Neutrophil (primary cell): ENCODE data around the gene TM9SF2.

Experiments used
- H3K27ac ChIP-seq: fragments of 200-600 bp; sonication (generic); 2 replicates; pipeline ENCODE4 v1.5.1; 2016; ENCODE audit warnings: mild to moderate bottlenecking, moderate library complexity
- H3K27me3 ChIP-seq: fragments of 200-600 bp; sonication (generic); 2 replicates; pipeline ENCODE4 v1.6.0; 2016; ENCODE audit warnings: mild to moderate bottlenecking
- H3K36me3 ChIP-seq: fragments of 200-600 bp; sonication (generic); 2 replicates; pipeline ENCODE4 v1.5.1; 2017
- H3K4me1 ChIP-seq, 2 experiments: fragments of 200-600 bp in 1 of 2; sonication (generic) in 1 of 2; 1 replicate in 1 of 2; 2 replicates in 1 of 2; pipeline versions ENCODE4 v1.5.1 to v1.6.1; 2013 to 2016; ENCODE audit warnings: low read depth in 1 of 2, low read length in 1 of 2, mild to moderate bottlenecking in 1 of 2, moderate library complexity in 1 of 2; ENCODE audit not compliant: control insufficient read depth in 1 of 2, insufficient read depth in 1 of 2
- H3K4me3 ChIP-seq, 2 experiments: fragments of 200-600 bp in 1 of 2; sonication (generic) in 1 of 2; 1 replicate in 1 of 2; 2 replicates in 1 of 2; pipeline ENCODE4 v1.5.1; 2013 to 2016; ENCODE audit warnings: low read depth in 1 of 2, low read length in 1 of 2, mild to moderate bottlenecking in 1 of 2, moderate library complexity in 1 of 2
- H3K9me3 ChIP-seq: fragments of 200-600 bp; sonication (generic); 2 replicates; pipeline ENCODE4 v1.5.1; 2016
- TF ChIP-seq, protein P1 (sequence below): fragments of 200-600 bp; sonication (generic); IDR thresholded peaks from 2 replicates; pipeline ENCODE4 v1.5.1; 2016; ENCODE audit warnings: antibody characterized with exemption

TM9SF2 gene

DNA sequence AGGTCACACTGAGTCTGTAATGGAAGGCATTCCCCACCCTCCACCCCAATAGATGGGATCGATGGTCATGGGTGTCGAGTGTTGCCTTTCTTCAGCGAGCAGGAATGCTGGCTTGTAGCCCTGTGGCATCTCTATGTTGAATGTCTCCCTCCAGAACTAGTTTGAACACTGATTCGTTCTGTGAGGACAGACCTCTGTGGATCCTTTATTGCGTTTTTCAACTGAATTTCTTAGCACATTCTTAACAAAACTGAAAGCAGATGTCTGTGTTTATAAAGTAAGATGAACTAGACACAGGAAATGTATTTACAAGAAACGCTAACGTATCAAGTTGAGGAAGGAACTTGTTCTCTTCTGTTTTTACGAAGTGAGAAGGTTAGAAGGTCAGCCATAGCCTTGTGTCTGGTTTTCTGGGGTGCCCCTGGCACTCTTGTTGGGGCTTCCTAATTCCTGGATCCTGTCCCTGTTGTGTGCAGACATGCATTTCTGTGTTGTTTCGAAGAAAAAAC lies 36.8 kb upstream of the TM9SF2 start:
- H3K36me3 ChIP-seq = no peaks in the 10 kb centered on the region
- peak overlapping the region; percentile 83 for H3K27ac ChIP-seq
- TF ChIP-seq, protein P1, sequence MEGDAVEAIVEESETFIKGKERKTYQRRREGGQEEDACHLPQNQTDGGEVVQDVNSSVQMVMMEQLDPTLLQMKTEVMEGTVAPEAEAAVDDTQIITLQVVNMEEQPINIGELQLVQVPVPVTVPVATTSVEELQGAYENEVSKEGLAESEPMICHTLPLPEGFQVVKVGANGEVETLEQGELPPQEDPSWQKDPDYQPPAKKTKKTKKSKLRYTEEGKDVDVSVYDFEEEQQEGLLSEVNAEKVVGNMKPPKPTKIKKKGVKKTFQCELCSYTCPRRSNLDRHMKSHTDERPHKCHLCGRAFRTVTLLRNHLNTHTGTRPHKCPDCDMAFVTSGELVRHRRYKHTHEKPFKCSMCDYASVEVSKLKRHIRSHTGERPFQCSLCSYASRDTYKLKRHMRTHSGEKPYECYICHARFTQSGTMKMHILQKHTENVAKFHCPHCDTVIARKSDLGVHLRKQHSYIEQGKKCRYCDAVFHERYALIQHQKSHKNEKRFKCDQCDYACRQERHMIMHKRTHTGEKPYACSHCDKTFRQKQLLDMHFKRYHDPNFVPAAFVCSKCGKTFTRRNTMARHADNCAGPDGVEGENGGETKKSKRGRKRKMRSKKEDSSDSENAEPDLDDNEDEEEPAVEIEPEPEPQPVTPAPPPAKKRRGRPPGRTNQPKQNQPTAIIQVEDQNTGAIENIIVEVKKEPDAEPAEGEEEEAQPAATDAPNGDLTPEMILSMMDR = no peak
- peak overlapping the region in 1 of 2 experiments; percentile 15 for H3K4me3 ChIP-seq
- no peaks in the 10 kb centered on the region for H3K27me3 ChIP-seq
- peaks cover 58 to 59% of the 10 kb centered on the region in 2 experiments for H3K4me1 ChIP-seq
- H3K9me3 ChIP-seq = no peaks in the 10 kb centered on the region

DNA sequence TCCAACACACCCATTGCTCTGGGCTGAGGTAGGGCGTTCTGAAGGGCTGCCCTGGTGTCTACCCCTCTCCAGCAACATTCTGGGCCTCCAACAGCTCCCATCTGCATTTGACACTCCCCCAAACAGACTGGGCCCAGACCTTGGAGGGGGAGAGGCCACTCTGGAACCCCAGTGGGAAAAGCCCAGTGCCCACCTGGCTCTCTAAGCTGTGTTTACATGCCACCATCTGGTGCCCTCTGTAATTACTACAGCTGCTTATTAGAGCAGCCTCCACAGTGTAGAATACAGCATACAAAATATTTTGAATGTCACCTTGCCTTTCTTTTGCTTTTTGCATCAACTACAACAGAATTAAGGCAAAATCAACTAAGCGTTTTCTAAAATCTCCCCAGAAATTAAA lies 35.8 kb upstream of the TM9SF2 start:
- no peaks in the 10 kb centered on the region for H3K27me3 ChIP-seq
- no peak overlapping the region for H3K4me3 ChIP-seq
- TF ChIP-seq, protein P1 = no peak
- no peaks in the 10 kb centered on the region for H3K9me3 ChIP-seq
- H3K36me3 ChIP-seq = no peaks in the 10 kb centered on the region
- H3K27ac ChIP-seq = peak overlapping the region; percentile 83
- peaks cover 54 to 55% of the 10 kb centered on the region in 2 experiments for H3K4me1 ChIP-seq

DNA sequence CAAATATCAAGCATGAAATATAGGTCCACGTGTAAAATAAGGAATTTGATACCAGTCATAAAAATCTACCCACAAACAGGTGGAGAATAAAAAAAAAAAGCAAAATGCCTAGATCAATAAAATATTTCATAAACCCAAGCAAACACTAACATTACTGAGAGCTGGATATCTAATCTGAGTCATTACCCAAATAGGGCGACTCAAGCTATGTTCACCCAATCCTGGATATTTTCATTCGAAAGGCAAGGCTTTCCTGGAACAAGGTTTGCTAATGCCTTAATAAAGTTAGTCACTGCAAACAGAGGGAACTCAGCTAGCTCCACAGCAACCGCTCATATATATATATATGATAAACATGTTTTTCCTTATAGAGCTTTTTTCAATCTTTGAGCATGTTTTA lies 33.5 kb upstream of the TM9SF2 start:
- TF ChIP-seq, protein P1 = no peak
- Histone ChIP-seq H3K4me1 (peaks cover 33 to 38% of the 10 kb centered on the region in 2 experiments), H3K27ac (no peak overlapping the region), H3K9me3 (no peaks in the 10 kb centered on the region), H3K4me3 (no peak overlapping the region), H3K27me3 (no peaks in the 10 kb centered on the region), H3K36me3 (no peaks in the 10 kb centered on the region)

DNA sequence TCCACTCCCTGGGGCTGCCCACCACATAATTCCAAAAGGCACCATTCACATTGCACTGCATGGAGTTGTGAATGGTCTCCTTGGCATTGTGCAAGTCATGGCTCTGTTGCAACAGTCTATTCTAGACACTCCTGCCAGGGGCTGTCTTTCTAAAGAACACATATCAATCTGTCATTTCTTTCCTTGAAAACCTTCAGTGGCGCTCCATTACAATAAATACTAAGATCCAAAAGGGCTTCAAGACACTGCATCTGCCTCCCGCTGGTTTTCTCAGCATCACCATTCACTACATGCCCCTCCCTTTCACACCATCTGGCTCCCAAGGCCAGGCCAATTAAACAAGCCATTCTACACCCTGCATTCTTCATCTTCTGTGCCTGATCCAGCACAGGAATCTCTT lies 32.2 kb upstream of the TM9SF2 start:
- Histone ChIP-seq H3K36me3 (no peaks in the 10 kb centered on the region), H3K4me1 (peaks cover 27 to 30% of the 10 kb centered on the region in 2 experiments), H3K27me3 (no peaks in the 10 kb centered on the region), H3K4me3 (no peak overlapping the region), H3K27ac (peak overlapping the region; percentile 42), H3K9me3 (no peaks in the 10 kb centered on the region)
- TF ChIP-seq, protein P1 = no peak

DNA sequence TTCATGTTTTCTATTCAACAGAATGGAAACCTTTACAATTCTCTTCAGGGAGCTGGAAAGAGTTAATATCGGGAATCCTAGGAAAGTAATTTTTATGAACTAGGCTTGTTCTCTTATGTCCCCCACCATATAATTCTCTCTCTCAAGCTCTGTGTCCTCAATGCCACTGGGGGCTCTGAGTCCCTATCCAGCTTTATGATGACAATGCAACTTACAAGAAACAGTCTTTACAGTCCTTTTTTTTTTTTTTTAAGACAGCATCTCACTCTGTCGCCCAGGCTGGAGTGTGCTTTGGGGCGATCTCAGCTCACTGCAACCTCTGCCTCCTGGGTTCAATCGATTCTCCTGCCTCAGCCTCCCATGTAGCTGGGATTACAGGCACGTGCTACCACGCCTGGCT lies 31.2 kb upstream of the TM9SF2 start:
- TF ChIP-seq, protein P1 = no peak
- Histone ChIP-seq H3K27me3 (no peaks in the 10 kb centered on the region), H3K27ac (no peak overlapping the region), H3K4me1 (peaks cover 18 to 20% of the 10 kb centered on the region in 2 experiments), H3K9me3 (no peaks in the 10 kb centered on the region), H3K4me3 (no peak overlapping the region), H3K36me3 (no peaks in the 10 kb centered on the region)
